ENCODE results near the gene SMURF2. TPM values are rescaled to one million over a fixed set of nuclear protein-coding genes. Genes with fewer than 3 reads are reported as not detected.
"Not testable (repeated sequence)": the region's sequence is repeated elsewhere in the genome, so short reads cannot be mapped to it uniquely, and the experiment has no call there.

SMURF2 gene
- 28.4 TPM for total RNA-seq
- long read RNA-seq, partial matches to known transcripts, result 2 of 11 reads
- long read RNA-seq, other reads (novel, unspliced or antisense), result 9 of 11 reads

DNA sequence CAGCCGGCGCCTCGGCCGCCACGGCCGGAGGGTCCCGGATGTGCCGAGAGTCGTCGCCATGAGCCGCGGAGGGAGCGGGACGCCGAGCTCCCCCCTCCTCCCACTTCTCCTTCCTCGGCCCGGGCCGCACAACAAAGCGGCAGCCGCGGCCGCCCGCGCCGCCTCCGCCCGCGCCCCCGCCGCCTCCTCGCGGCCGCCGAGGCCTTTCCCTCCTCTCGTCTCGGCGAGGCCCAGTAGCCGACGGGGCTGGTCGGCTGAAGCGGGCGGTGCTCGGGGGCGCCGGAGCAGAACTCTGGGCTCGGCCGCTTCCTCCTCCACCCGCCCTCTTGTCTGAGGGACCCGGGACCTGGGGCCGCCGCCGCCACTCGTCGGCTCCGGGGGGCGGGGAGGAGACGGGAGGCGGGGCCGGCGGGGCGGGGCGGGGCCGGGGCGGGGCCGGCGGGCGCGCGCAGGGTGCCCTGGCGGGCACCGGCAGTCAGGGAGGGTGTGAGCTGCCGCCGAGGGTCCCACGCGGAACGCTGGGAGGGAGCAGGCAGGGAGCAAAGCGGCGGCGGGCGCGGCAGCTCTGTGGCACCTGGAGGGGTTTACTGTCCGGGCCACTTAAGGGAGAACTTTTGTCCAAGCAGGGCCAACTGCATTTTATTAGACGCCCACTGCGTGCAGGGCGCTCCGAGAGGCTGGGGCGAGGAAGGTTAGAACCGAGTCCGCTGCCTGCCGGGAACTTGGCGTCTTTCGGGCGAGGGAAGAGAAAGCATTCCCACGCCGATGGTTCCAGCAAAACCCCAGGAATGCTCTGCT lies at the start of gene SMURF2:
TSS of gene SMURF2 (minus strand) at position 332 of the 798 bp plus-strand sequence. CDS start 427 bp downstream, outside the sequence.
- DNase-seq (ENCODE audit: low spot score), result peak; percentile 95

DNA sequence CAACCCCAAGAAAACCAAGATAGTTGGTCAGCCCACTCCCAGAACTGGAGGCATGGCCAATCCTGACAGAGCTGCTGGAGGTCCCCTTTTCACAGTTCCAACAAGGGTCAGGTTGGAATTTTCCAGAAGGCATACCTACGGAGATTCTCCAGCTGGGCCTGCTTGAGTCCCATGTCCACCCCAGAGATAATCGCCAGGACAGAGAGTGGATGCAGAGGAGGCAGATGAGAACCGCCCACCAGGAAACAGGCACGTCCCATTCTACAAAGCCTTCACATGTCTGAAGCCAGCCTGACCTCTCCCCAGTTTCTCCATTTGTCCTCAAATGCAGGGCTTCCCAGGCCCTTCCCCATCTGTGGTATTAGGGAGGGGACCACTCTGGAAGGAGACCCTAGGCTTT lies 47.4 kb upstream of the SMURF2 start:
- no peak for DNase-seq (ENCODE audit: low spot score)

DNA sequence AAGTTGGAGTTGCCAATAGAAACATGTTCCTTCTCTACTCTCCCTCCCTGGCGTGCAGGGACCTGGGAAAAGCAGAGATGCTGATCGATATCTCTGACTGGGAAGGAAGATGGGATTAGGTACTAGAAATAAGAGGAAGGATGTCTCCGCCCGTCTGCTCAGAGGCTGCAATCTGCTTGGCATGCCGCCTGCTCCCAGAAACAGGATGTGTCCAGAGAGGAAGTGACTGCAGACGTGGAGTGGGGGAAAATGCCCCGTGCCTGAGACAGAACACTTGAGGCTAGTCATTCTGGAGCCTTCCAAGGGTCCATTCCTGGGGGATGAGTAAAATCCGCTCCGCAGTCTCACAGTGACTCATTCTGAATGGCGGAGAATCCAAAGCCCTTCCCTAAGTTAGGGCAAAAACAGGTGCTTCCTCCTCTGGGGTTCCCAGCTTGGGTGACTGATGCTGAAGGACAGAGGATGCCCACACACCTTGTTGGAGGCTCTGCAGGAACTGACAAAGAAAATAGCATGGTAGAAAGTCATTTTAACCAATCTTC lies 45.0 kb upstream of the SMURF2 start:
- peak; percentile 95 for DNase-seq (ENCODE audit: low spot score)

DNA sequence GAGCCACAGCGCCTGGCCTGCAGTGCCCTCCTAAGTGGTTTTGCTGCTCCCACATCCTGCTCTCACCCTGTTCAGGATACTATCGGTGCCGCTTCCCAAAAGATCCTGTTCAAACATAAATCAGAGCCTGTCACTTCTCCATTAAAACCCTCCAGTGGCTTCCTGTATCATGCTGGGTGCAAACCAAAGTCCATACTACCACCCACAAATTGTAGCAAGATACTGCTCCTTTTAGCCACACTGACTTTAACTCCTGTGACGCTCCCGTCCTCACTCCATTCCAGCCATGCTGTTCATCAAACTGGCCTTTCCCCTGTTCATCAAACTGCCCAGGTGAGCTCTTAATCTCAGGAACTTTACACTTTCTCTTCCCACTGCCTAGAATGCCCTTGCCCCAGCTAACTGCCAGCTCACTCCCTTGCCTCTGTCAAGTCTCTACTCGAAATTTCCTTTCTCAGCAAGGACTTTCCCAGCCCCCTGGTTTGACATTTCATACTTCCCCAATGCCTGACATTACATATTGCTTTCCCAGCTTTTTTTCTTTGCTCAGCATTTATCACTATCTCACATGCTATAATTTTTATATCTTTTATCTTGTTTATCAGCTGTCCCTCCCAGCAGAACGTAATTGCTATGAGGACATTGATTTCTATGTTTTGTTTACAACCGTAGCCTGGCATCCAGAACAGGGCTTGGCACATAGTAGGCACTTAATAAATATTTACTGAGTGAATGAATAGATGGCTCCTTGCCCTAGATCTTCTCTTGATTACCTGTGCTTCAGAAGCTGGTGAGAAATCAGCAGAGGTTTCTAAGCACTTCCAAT lies 44.3 kb upstream of the SMURF2 start:
- no peak for DNase-seq (ENCODE audit: low spot score)

DNA sequence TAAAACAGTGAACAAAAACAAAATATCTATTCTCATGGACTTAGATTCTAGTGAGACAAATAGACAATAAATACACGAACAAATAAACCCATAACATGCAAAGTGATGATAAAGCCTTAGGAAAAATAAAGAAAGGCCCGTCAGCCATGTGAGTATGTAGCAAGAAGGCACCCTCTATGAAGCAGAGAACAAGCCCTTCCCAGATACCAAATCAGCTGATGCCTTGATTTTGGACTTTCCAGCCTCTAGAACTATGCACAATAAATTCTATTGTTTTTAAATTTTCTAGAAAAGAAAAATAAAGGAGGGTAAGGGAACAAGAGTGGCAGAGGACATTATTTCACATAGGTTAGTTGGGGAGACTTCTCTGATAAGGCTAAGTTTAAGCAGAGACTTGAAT lies 40.7 kb upstream of the SMURF2 start:
- DNase-seq (ENCODE audit: low spot score), result no peak

DNA sequence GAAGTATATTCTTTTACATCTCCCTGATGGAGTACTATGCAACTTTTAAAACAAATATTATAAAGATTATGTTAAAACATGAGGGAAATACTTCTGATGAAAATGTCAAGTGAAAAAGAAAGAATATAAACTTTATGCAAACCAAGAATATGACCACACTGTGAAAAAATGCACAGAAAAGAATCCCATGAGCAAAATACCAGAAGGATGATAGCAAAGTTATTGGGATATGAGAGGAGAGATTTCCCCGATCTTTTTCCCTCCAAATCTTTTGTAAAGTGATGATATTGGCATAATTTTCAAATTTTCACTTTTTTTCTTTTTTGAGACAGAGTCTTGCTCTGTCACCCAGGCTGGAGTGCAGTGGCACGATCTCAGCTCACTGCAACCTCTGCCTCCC lies 36.6 kb upstream of the SMURF2 start:
- DNase-seq (ENCODE audit: low spot score), result no peak

DNA sequence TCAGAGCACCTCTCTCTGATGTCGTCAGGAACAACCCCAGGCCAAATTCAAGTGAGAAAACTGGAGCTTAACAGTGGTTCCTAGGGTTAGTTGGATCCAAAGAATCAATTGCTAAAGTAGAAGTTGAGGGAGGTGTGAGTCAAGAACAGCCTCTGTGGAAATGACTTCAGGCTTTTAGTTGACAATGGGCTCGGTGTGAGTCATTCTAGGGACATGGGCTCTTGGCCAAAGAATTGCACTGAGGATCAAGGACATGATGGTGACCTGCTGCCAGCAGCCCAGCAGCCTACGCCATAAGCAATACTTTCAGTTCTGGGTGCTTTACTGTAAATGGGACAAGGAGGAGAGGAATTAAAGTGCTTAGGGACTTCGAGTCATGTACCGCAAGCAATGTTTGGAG lies 32.1 kb upstream of the SMURF2 start:
- no peak for DNase-seq (ENCODE audit: low spot score)

DNA sequence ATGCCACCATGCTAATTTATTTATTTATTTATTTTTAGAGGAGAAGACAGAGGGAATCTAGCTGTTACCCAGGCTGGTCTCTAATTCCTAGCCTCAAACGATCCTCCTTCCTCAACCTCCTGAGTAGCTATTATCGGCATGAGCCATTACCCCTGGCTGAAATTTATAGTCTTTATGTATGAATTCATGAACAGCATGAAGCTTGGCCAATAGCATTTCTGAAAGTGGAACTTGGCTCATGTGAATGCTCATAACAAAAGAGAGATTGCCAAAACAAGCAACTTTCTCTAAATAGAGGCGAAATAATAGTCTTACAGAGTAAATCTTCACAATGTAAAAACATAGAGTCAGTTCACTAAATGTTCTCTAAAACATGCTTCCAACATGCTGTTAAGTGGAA lies 30.1 kb upstream of the SMURF2 start:
- DNase-seq (ENCODE audit: low spot score), result no peak

DNA sequence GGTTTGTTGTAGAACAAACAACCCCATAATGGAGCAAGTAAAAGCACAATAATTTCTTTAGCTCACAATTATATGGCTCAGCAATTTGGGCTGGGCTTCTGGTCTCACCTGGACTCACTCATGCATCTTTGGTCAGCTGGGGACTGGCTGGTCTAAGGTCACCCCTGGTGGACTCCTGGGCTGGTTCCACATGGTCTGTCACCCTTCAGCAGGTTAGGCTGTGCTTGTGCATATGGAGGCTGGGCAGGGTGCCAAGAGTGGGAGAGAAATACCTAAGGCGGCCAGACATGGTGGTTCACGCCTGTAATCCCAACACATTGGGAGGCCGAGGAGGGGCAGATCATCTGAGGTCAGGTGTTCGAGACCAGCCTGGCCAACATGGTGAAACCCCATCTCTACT lies 27.0 kb upstream of the SMURF2 start:
- no peak for DNase-seq (ENCODE audit: low spot score)

DNA sequence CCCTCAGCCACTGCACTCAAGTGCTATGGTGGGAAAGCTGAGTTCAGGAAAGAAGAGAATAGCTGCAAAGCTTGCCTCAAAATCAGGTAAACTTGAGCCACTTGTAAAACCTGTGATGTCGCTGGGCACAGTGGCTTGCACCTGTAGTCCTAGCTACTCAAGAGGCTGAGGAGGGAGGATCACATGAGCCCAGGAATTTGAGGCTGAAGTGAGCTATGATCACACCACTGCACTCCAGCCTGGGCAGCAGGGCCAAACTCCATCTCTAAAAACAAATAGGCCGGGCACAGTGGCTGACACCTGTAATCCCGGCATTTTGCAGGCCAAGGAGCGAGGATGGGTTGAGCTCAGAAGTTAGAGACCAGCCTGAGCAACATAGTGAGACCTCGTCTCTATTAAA lies 26.4 kb upstream of the SMURF2 start:
- DNase-seq (ENCODE audit: low spot score), result no peak

DNA sequence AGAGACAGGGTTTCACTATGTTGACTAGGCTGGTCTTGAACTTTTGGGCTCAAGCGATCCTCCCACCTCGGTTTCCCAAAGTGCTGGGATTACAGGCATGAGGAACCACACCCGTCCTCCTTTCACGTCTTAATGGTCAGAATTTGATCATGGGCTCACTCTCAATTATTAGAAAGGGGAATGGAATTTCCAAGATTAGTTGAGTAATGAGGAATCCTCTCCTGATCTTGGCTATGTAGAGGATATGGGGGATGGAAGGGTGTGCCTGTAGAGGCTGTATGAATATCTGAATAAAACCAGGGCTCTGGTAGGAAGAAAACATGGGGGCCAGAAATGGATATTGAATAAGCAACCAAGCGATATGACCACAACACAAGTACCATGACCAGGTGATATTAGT lies 25.9 kb upstream of the SMURF2 start:
- DNase-seq (ENCODE audit: low spot score), result no peak

DNA sequence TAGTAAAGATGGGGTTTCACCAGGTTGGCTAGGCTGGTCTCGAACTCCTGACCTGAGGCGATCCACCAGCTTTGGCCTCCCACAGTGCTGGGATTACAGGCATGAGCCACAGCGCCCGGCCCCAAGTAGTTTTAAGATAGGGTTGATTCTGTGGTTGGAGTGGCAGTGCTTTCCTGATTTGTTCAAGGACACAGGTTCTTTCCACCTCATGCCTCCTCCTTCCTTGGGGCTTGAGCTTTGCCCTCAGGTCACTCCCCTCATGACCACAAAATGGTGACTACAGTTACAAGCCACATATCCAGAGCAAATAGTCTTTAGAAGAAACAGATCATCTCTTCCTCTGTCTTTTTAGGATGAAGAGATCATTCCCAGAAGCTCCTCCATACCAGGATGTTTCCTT lies 25.3 kb upstream of the SMURF2 start:
- no peak for DNase-seq (ENCODE audit: low spot score)

DNA sequence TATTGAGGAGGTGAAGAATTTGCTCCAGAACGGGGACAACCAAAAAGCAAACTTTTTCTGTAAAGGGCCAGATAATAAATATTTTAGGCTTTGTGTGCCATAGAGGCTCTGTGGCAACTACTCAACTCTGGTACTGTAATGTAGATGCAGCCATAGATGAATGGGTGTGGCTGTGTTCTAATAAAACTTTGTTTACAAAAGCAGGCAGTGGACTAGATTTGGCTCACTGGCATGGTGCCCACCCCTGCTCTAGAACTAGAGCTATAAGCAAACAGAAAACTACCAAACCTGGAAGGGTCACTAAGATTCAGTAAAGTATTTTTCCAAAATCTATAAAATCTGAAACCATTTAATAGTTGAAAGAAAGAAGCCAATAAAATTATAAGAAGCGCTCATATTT lies 24.6 kb upstream of the SMURF2 start:
- no peak for DNase-seq (ENCODE audit: low spot score)

DNA sequence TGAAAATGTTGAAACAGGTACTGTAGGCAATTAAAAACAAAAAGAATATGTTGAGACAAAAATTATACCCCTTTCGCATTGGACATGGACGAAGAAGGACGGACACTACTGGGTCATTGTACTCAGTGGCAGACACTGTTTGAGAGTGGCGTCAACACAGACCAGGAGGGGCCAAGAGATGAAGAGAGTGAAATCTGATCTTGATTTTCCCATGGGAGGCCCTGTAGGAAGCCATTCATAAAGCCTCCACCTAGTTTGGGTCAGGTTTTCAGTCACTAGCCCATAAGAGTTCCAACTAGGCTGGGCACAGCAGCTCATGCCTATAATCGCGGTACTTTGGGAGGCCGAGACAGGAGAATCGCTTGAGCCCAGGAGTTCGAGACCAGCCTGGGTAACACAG lies 23.6 kb upstream of the SMURF2 start:
- DNase-seq (ENCODE audit: low spot score), result no peak

DNA sequence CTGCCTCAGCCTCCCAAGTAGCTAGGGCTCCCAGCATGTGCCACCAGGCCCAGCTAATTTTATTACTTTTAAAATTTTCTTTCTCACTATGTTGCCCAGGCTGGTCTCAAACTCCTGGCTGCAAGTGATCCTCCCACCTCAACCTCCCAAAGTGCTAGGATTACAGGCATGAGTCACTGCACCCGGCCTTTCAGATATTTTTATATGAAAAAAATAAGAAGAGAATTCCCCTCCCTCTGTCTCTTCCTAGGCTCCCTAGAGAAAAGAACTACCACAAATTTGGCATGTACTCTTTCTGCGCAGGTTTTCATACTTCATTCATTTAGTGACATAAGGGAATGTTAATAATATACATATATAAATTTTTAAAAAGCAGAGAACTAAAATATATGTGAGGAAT lies 21.7 kb upstream of the SMURF2 start:
- no peak for DNase-seq (ENCODE audit: low spot score)

DNA sequence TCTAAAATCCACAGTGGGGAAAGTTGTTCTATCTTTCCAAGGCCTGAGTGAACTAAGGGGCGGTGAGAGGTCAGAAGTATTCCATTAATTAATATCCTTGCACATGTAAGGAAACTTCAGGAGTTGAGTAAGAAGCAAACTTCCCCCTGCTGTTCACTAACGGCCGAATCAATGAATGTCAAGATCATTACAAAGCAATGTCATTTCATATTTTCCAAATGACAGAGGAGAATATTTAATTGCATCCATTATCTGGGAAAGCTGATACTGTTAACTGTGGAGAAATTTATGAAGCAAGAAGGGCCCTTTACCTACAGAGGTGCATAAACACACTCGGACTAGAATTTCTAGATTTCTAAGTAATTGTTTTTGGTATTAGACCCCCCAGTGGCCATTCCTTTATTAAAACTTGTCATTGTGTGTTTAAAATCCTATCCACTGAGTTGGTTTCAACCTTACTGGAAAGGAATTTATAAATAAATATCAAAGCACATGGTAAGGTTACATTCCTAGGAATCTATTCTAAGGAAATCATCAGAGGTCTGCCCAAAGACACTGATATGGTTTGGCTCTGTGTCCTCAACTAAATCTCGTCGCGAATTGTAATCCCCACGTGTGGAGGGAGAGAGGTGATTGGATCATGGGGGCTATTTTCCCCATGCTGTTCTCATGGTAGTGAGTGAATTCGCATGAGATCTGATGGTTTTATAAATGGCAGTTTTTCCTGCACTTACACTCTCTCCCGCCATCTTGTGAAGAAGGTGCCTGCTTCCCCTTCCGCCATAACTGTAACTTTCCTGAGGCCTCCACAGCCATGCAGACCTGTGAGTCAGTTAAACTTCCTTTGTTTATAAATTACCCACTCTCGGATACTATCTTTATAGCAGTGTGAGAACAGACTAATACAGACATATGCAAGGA lies 20.4 kb upstream of the SMURF2 start:
- no peak for DNase-seq (ENCODE audit: low spot score)

DNA sequence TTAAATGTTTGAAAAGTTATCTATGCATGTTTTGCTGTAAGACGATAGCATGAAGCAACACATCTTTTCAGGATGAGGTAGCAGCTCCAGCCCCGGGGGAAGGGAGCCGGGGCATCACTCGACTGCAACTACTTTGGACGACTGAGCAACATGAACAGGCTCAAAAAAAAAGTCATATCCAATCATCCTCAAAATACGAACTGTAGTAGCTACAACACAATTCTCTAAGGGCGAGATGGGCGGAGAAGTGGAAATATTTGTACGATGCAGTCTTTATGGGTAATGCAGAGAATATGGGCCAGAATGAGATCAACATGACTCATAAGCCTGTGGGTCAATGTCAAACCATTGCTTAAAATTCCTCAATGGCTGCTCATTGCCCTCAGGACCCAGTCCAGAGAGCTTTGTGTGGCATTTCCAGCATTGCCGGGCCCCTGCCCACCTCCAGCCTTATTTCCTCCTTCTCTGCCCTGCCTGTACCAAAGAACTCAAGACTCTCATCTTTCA lies 17.7 kb upstream of the SMURF2 start:
- no peak for DNase-seq (ENCODE audit: low spot score)

DNA sequence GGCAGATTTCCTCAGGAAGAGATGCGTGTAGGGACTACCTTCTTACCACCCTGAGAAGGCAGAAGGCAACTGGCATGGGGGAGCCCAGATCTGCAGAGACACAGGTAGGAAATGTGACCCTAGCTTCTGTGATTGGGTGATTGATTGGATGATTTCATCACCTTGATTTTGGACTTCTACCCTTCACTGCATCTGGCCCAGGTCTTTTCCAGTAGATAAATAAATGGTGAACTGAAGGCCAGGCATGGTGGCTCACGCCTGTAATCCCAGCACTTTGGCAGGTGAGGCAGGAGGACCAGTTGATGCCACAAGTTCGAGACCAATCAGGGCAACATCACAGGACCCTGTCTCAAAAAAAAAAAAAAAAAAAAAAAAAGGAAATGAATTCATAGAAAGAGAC lies 14.7 kb upstream of the SMURF2 start:
- no peak for DNase-seq (ENCODE audit: low spot score)

DNA sequence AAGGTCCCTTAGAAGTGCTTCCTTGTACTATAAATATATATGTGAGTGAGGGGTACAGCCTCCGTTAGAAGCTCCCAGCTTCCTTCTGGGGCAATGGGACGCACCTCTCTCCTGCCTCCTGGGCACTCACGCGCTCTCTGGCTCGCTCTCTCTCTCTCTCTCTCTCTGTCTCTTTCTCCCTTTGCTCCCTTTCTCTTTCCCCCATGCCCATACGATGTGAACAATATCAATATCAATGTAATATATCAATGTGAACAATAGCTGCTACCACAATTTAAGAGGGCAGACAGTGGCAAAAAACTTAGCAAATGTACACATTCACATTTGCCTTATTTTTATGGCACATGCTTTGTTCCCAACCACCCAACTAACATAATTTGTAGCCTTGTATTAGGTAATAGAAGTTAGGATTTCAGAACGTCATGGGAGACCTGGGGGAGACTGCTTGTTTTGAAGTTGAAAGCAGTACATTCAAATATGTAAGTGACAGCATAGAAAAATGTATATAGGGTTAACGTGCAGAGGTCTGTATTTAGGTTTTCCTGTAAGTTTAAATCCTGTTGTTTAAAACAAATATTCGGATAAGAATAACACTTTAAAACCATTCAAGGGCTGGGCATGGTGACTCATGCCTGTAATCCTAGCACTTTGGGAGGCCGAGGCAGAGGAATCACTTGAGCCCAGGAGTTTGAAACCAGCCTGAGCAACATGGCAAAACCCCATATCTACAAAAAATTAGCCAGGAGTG lies 8.9 kb upstream of the SMURF2 start:
- not testable (repeated sequence) for DNase-seq (ENCODE audit: low spot score)
